Endothelial cell of umbilical vein (primary cell): Measurements from ENCODE around the gene BMP10. TPM values are rescaled to one million over a fixed set of nuclear protein-coding genes. Genes with fewer than 3 reads are reported as not detected.

Experiments used
- BruUV-seq: library from RNA; stranded (reverse); fragments of 400-500 nt; replicated peaks from 2 replicates; lab custom pipeline; 2021; lab: Mats Ljungman, UMichigan
- CTCF ChIA-PET: fragments of 300-600, 350-600 bp; sonication (Branson Sonifier 250); formaldehyde crosslinking; loops from one replicate; lab custom pipeline; 2021; ENCODE audit warnings: antibody characterized with exemption, inconsistent platforms; lab: Charles Lee
- POLR2A ChIA-PET: fragments of 300-600, 350-600 bp; sonication (Branson Sonifier 250); formaldehyde crosslinking; loops from one replicate; lab custom pipeline; 2021; ENCODE audit warnings: antibody characterized with exemption, inconsistent platforms; lab: Charles Lee
- DNase-seq: peaks from one replicate; pipeline ENCODE4 v3.0.0-alpha.2; 2011; ENCODE audit warnings: low read depth, low spot score
- FAIRE-seq: peaks from 2 replicates; lab custom pipeline; 2011; peaks lifted over from hg19 to GRCh38; lab: Jason Lieb, UNC
- H2AFZ ChIP-seq: 2 replicates; pipeline ENCODE4 v1.6.0; 2012; ENCODE audit warnings: low read depth, low read length, control low read depth, inconsistent platforms
- H3K27ac ChIP-seq: 2 replicates; pipeline ENCODE4 v1.5.1; 2011; ENCODE audit warnings: low read depth, mild to moderate bottlenecking, control low read depth, low read length, moderate library complexity; ENCODE audit not compliant: insufficient read depth
- H3K27me3 ChIP-seq, 2 experiments: 2 replicates each; pipeline versions ENCODE4 v1.6.0 to v1.6.1; 2011; ENCODE audit warnings: low read length in 2 of 2, mixed read lengths in 1 of 2; ENCODE audit not compliant: control insufficient read depth in 2 of 2, insufficient read depth in 2 of 2
- H3K36me3 ChIP-seq, 2 experiments: 2 replicates in 1 of 2; 3 replicates in 1 of 2; pipeline ENCODE4 v1.5.1; 2011; ENCODE audit warnings: low read length in 2 of 2, mild to moderate bottlenecking in 1 of 2, moderate library complexity in 1 of 2; ENCODE audit not compliant: control insufficient read depth in 2 of 2, insufficient read depth in 2 of 2; ENCODE audit errors: extremely low read depth in 1 of 2
- H3K4me1 ChIP-seq: 3 replicates; pipeline ENCODE4 v1.5.1; 2011; ENCODE audit warnings: mild to moderate bottlenecking, low read length; ENCODE audit not compliant: control insufficient read depth, insufficient read depth; ENCODE audit errors: extremely low read depth
- H3K4me2 ChIP-seq: 2 replicates; pipeline ENCODE4 v1.6.1; 2011; ENCODE audit warnings: low read length, control low read depth, mixed read lengths; ENCODE audit not compliant: insufficient read depth
- H3K4me3 ChIP-seq, 3 experiments: fragments of 200-600 bp in 1 of 3; sonication (generic), shearing (Covaris generic) in 1 of 3; replicated peaks in 1 of 3; 2 replicates each; pipeline ENCODE4 v1.5.1; 2011 to 2016; ENCODE audit warnings: control low read depth in 3 of 3, low read length in 3 of 3, mild to moderate bottlenecking in 2 of 3, inconsistent platforms in 1 of 3, low read depth in 1 of 3, moderate library complexity in 1 of 3; ENCODE audit not compliant: insufficient read depth in 1 of 3
- H3K79me2 ChIP-seq: 2 replicates; pipeline ENCODE4 v1.6.0; 2012; ENCODE audit warnings: low read length, inconsistent platforms; ENCODE audit not compliant: control insufficient read depth, insufficient read depth
- H3K9ac ChIP-seq: replicated peaks from 2 replicates; pipeline ENCODE3; 2011; ENCODE audit warnings: low read length, control low read depth; ENCODE audit not compliant: insufficient read depth; ENCODE audit errors: extremely low read depth
- H3K9me1 ChIP-seq: replicated peaks from 3 replicates; pipeline ENCODE4 v1.6.0; 2011; ENCODE audit warnings: mild to moderate bottlenecking, low read length; ENCODE audit not compliant: control insufficient read depth, insufficient read depth; ENCODE audit errors: extremely low read depth
- H3K9me3 ChIP-seq: replicated peaks from 2 replicates; pipeline ENCODE4 v1.5.1; 2012; ENCODE audit warnings: low read length, inconsistent platforms; ENCODE audit not compliant: control insufficient read depth, insufficient read depth
- H4K20me1 ChIP-seq: replicated peaks from 2 replicates; pipeline ENCODE3; 2011; ENCODE audit warnings: mild to moderate bottlenecking, low read length; ENCODE audit not compliant: control insufficient read depth, insufficient read depth; ENCODE audit errors: extremely low read depth
- EZH2 ChIP-seq: IDR thresholded peaks from 2 replicates; pipeline ENCODE4 v1.6.1; 2012; ENCODE audit warnings: borderline replicate concordance, low read depth, mild to moderate bottlenecking, moderate library complexity, low read length, inconsistent platforms; ENCODE audit not compliant: severe bottlenecking
- GATA2 ChIP-seq: IDR thresholded peaks from 2 replicates; pipeline ENCODE4 v1.7.0; 2011; ENCODE audit warnings: low read depth, mild to moderate bottlenecking, moderate library complexity, mixed read lengths, low read length; ENCODE audit not compliant: insufficient read length, insufficient read depth
- JUN ChIP-seq: IDR thresholded peaks from 2 replicates; pipeline ENCODE4 v1.6.1; 2011; ENCODE audit warnings: borderline replicate concordance, low read depth; ENCODE audit not compliant: insufficient read length, insufficient read depth
- MYC ChIP-seq: IDR thresholded peaks from one replicate; pipeline ENCODE4 v1.6.1; 2011; ENCODE audit warnings: mild to moderate bottlenecking, low read depth, low read length
- POLR2AphosphoS5 ChIP-seq: IDR thresholded peaks from 2 replicates; pipeline ENCODE4 v1.6.1; 2012; ENCODE audit warnings: low read depth, mild to moderate bottlenecking, control low read depth, low read length, moderate library complexity; ENCODE audit not compliant: insufficient read depth
- dilution Hi-C: fragments of 300-500 bp; cut with MboI; formaldehyde crosslinking; loops from one replicate; pipeline ENCODE4 v1.15.0; 2019; ENCODE audit warnings: low sequenced_read_pairs; ENCODE audit not compliant: extremely low pct_ligation_motif_present
- intact Hi-C: fragments of 100-400 bp; cut with micrococcal nuclease; formaldehyde crosslinking; loops from one replicate; pipeline ENCODE4 v1.10.0; 2022
- polyA plus RNA-seq, 4 experiments: library from polyadenylated mRNA; depleted of rRNA in 3 of 4; stranded (reverse) in 3 of 4; unstranded in 1 of 4; fragments of >200 nt; gene quantifications; 2 replicates each; pipeline versions ENCODE4 v1.2.1 to v1.2.3, GENCODE V29; 2011 to 2012; ENCODE audit warnings: missing spikeins in 1 of 4
- total RNA-seq: library from RNA; stranded (reverse); gene quantifications from 2 replicates; pipeline ENCODE4 v1.2.3, GENCODE V29; 2021
- TF ChIP-seq, protein P1 (sequence below), 2 donors: IDR thresholded peaks; 1 replicate in 1 of 2; 2 replicates in 1 of 2; pipeline ENCODE4 v1.5.1; 2011; ENCODE audit warnings: low read length in 2 of 2, mild to moderate bottlenecking in 2 of 2, moderate library complexity in 2 of 2, control low read depth in 1 of 2, inconsistent platforms in 1 of 2, low read depth in 1 of 2; ENCODE audit not compliant: insufficient read depth in 1 of 2; ENCODE audit errors: extremely low read depth in 1 of 2
- TF ChIP-seq, protein P2 (sequence below): IDR thresholded peaks from 2 replicates; pipeline ENCODE4 v1.6.1; 2011; ENCODE audit not compliant: insufficient read depth, insufficient read length

BMP10 gene
- total and polyA plus RNA-seq, 2 donors (not counting 3 experiments of a cell fraction or from before 2014, with no cell fraction given): not detected

DNA sequence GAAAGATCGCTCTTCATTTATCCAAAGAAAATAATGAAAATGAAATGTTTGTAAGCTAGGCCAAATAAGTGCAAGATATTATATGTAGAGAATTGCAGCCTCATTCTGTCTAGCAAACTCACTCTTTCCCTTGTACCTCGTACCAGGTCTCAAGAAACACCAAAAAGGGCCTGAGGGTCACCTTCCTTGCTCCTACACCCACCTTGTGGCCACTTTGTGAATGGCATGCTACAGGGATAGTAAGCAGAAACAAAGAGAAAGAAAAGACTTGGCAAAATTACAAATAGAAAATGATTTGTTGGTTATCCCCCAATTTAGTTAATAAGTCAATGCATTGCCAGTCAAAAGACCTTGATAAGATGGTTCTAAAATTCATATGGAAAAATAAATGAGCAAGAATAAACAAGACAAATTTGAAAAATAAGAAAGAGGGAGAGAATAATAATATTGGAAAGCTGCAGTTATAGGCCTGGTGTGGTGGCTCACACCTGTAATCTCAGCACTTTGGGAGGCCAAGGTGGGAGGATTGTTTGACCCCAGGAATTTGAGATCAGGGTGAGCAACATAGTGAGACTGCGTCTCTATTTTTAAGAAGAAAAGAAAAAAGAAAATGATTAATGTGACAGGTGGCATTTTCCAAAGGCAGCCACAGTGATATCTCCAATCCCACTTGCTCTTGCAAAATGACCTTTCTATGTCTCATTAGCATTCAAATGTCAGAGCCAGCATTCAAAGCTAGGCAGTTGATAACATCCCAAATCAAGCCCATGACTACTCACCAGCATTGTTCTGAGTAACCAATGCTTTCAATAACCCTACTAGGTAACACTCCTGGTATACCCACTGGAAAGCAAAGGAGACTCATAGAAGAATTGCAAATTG lies 38.8 kb upstream of the BMP10 start:
- Histone ChIP-seq H3K4me2 (no peak overlapping the region), H4K20me1 (no peaks in the 10 kb centered on the region), H3K4me1 (peaks cover 32% of the 10 kb centered on the region), H3K9me3 (no peaks in the 10 kb centered on the region), H2AFZ (no peak overlapping the region), H3K79me2 (no peaks in the 10 kb centered on the region), H3K27ac (no peak overlapping the region), H3K4me3 (no peak overlapping the region), H3K9ac (no peak overlapping the region), H3K9me1 (no peaks in the 10 kb centered on the region), H3K27me3 (peaks cover 4 to 12% of the 10 kb centered on the region in 2 experiments), H3K36me3 (no peaks in the 10 kb centered on the region)
- no TSS peak for BruUV-seq
- POLR2A ChIA-PET: no interaction called here
- dilution Hi-C loops: no loop called here
- intact Hi-C loops: loop anchor here (1.0 to 5.0 kb wide), 4 partner anchors 71 to 443 kb away; partner anchors contain the start of genes APLF and FBXO48
- peak; percentile 82 for DNase-seq
- CTCF ChIA-PET: interaction anchor here (0.7 to 6.5 kb wide), 23 partner anchors 9 to 447 kb away, joined by 3 to 146 read pairs (median 5); partner anchors contain the start of genes APLF and FBXO48
- FAIRE-seq: no peak
- TF ChIP-seq GATA2: no peak
- no peak for TF ChIP-seq JUN
- TF ChIP-seq, protein P1, sequence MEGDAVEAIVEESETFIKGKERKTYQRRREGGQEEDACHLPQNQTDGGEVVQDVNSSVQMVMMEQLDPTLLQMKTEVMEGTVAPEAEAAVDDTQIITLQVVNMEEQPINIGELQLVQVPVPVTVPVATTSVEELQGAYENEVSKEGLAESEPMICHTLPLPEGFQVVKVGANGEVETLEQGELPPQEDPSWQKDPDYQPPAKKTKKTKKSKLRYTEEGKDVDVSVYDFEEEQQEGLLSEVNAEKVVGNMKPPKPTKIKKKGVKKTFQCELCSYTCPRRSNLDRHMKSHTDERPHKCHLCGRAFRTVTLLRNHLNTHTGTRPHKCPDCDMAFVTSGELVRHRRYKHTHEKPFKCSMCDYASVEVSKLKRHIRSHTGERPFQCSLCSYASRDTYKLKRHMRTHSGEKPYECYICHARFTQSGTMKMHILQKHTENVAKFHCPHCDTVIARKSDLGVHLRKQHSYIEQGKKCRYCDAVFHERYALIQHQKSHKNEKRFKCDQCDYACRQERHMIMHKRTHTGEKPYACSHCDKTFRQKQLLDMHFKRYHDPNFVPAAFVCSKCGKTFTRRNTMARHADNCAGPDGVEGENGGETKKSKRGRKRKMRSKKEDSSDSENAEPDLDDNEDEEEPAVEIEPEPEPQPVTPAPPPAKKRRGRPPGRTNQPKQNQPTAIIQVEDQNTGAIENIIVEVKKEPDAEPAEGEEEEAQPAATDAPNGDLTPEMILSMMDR (IDR thresholded peaks at IDR 0.05; ENCODE audit: extremely low read depth in 1 of 2, insufficient read depth in 1 of 2, low read depth in 1 of 2, low read length in 2 of 2): peak; percentile 77 to 86
- no peak for TF ChIP-seq POLR2AphosphoS5
- TF ChIP-seq MYC: no peak
- TF ChIP-seq, protein P2, sequence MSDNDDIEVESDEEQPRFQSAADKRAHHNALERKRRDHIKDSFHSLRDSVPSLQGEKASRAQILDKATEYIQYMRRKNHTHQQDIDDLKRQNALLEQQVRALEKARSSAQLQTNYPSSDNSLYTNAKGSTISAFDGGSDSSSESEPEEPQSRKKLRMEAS: no peak
- TF ChIP-seq EZH2: no peak
